Measurements from ENCODE around the gene CLIP4. TPM values are rescaled to one million over a fixed set of nuclear protein-coding genes. Genes with fewer than 3 reads are reported as not detected.

CLIP4 gene
- total RNA-seq, 1 experiment from 2014 or later = 1.2 TPM

DNA sequence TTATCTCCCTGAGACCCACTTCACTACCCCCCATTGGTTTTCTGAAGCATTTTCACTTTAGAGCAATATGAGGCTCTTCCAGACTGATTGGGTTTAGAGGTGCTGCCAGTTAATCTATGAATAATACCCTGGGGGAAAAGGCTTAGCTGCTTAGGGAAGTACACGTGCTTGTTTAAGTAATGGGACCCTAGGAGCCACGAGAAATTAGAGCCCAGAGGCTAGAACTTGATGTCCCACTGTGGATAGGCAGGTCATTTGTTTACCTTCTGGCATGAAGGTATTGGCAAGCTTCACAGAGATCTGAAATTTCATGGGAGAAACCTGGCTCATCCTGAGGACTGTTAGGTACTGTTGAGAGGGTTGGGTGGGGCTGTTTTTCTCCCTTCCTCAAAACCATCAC is 59.7 kb downstream of the CLIP4 start:
- Histone ChIP-seq H3K36me3 (ENCODE audit: control insufficient read depth, insufficient read depth, low read length) (no peaks in the 10 kb centered on the region), H3K27me3 (replicated peaks; ENCODE audit: control insufficient read depth, insufficient read depth, low read length) (no peaks in the 10 kb centered on the region), H3K4me1 (no peaks in the 10 kb centered on the region), H3K4me3 (ENCODE audit: low read depth, low read length) (no peak overlapping the region), H3K9me3 (no peaks in the 10 kb centered on the region)
- Mint-ChIP-seq H3K36me3 (ENCODE audit: insufficient read depth, unreplicated experiment) (no peaks in the 10 kb centered on the region), H3K27ac (ENCODE audit: unreplicated experiment) (no peak overlapping the region), H3K4me3 (ENCODE audit: unreplicated experiment) (no peak overlapping the region), H3K27me3 (ENCODE audit: insufficient read depth, unreplicated experiment) (peaks cover 2% of the 10 kb centered on the region), H3K9me3 (ENCODE audit: unreplicated experiment) (no peaks in the 10 kb centered on the region), H3K4me1 (ENCODE audit: low read depth, unreplicated experiment) (no peaks in the 10 kb centered on the region)
- ChIA-PET POLR2A (no interaction called here), CTCF (no interaction called here)
- intact Hi-C loops (cut with micrococcal nuclease; ENCODE audit: unreplicated experiment) = no loop called here
- no peak for DNase-seq
- BruUV-seq (replicated peaks) = no TSS peak
- TF ChIP-seq CTCF (IDR thresholded peaks at IDR 0.05; ENCODE audit: insufficient read depth in 1 of 2, low read depth in 1 of 2, low read length in 1 of 2, severe bottlenecking in 1 of 2, unreplicated experiment in 1 of 2) = no peak

GRCh38 chr2:29175338-29175737 is 60.1 kb downstream of the CLIP4 start:
- intact Hi-C loops (cut with micrococcal nuclease; ENCODE audit: unreplicated experiment) = no loop called here
- ChIA-PET POLR2A (no interaction called here), CTCF (no interaction called here)
- Histone ChIP-seq H3K36me3 (ENCODE audit: control insufficient read depth, insufficient read depth, low read length) (no peaks in the 10 kb centered on the region), H3K27me3 (replicated peaks; ENCODE audit: control insufficient read depth, insufficient read depth, low read length) (no peaks in the 10 kb centered on the region), H3K9me3 (no peaks in the 10 kb centered on the region), H3K4me3 (ENCODE audit: low read depth, low read length) (no peak overlapping the region), H3K4me1 (no peaks in the 10 kb centered on the region)
- Mint-ChIP-seq H3K4me3 (ENCODE audit: unreplicated experiment) (no peak overlapping the region), H3K4me1 (ENCODE audit: low read depth, unreplicated experiment) (no peaks in the 10 kb centered on the region), H3K27ac (ENCODE audit: unreplicated experiment) (no peak overlapping the region), H3K36me3 (ENCODE audit: insufficient read depth, unreplicated experiment) (no peaks in the 10 kb centered on the region), H3K27me3 (ENCODE audit: insufficient read depth, unreplicated experiment) (peaks cover 3% of the 10 kb centered on the region), H3K9me3 (ENCODE audit: unreplicated experiment) (no peaks in the 10 kb centered on the region)
- DNase-seq = no peak
- BruUV-seq (replicated peaks) = no TSS peak
- TF ChIP-seq CTCF (IDR thresholded peaks at IDR 0.05; ENCODE audit: insufficient read depth in 1 of 2, low read depth in 1 of 2, low read length in 1 of 2, severe bottlenecking in 1 of 2, unreplicated experiment in 1 of 2) = no peak

DNA sequence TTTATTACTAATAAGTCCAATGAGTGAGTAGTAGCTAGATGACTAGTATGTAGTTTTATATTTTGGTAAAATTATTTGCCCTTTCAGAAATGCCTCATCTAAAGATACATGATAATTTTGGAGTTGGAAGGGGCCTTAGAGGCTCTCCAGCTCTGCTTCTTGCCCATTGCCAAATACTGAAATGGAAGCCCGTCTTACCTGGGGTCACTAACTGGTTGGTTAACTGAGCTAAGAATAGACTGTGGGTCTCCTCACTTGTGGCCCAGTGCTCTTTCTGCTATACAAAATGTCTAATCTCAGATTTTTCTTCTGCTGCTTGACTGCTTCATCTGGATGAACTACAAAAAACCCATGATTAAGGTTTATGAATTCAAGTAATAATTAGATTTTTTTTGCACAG is 67.1 kb downstream of the CLIP4 start:
- H3K4me3 Mint-ChIP-seq (ENCODE audit: unreplicated experiment) = no peak overlapping the region
- H3K27me3 Mint-ChIP-seq (ENCODE audit: insufficient read depth, unreplicated experiment) = peaks cover 3% of the 10 kb centered on the region
- Histone ChIP-seq H3K27me3 (replicated peaks; ENCODE audit: control insufficient read depth, insufficient read depth, low read length) (no peaks in the 10 kb centered on the region), H3K4me1 (no peaks in the 10 kb centered on the region), H3K9me3 (no peaks in the 10 kb centered on the region; the same call in 1 of the 2 replicates), H3K36me3 (ENCODE audit: control insufficient read depth, insufficient read depth, low read length) (no peaks in the 10 kb centered on the region), H3K4me3 (ENCODE audit: low read depth, low read length) (no peak overlapping the region)
- H3K27ac Mint-ChIP-seq (ENCODE audit: unreplicated experiment) = no peak overlapping the region
- no peaks in the 10 kb centered on the region for H3K4me1 Mint-ChIP-seq (ENCODE audit: low read depth, unreplicated experiment)
- POLR2A ChIA-PET = no interaction called here
- H3K9me3 Mint-ChIP-seq (ENCODE audit: unreplicated experiment) = peaks cover 2% of the 10 kb centered on the region
- no peaks in the 10 kb centered on the region for H3K36me3 Mint-ChIP-seq (ENCODE audit: insufficient read depth, unreplicated experiment)
- intact Hi-C loops (cut with micrococcal nuclease; ENCODE audit: unreplicated experiment) = no loop called here
- TF ChIP-seq CTCF (IDR thresholded peaks at IDR 0.05; ENCODE audit: insufficient read depth in 1 of 2, low read depth in 1 of 2, low read length in 1 of 2, severe bottlenecking in 1 of 2, unreplicated experiment in 1 of 2) = no peak
- CTCF ChIA-PET = no interaction called here
- DNase-seq = no peak
- BruUV-seq (replicated peaks) = no TSS peak

Data from Caco-2 (cell line).